Colonic mucosa (tissue), 4 donors: ENCODE measurements around the gene DAGLA. TPM values are rescaled to one million over a fixed set of nuclear protein-coding genes. Genes with fewer than 3 reads are reported as not detected.

Experiments used
- DNase-seq: peaks from one replicate; pipeline ENCODE4 v3.0.0-alpha.2; 2020
- H3K27ac ChIP-seq: fragments of 200-600 bp; one replicate; pipeline ENCODE4 v1.8.0; 2021
- H3K27me3 ChIP-seq: fragments of 200-600 bp; one replicate; pipeline ENCODE4 v1.8.0; 2021
- H3K36me3 ChIP-seq: fragments of 200-600 bp; one replicate; pipeline ENCODE4 v1.8.0; 2021
- H3K4me1 ChIP-seq: fragments of 200-600 bp; one replicate; pipeline ENCODE4 v1.8.0; 2021; ENCODE audit warnings: mild to moderate bottlenecking
- H3K4me3 ChIP-seq: fragments of 200-600 bp; one replicate; pipeline ENCODE4 v1.8.0; 2021
- H3K9ac ChIP-seq, 2 donors: one replicate each; pipeline ENCODE4 v1.7.0; 2013; ENCODE audit warnings: control low read depth in 2 of 2, low read depth in 2 of 2, low read length in 2 of 2
- H3K9me3 ChIP-seq: fragments of 200-600 bp; one replicate; pipeline ENCODE4 v1.8.0; 2021
- intact Hi-C: fragments of 100-400 bp; cut with DNase I; formaldehyde crosslinking; loops from one replicate; pipeline ENCODE4 v1.14.1; 2022
- total RNA-seq, 2 donors: library from RNA; stranded (reverse); fragmentation: NEBNext Ultra II Directional in 1 of 2; extraction: Animal tissue kit (Norgen Biotek cat#: 25700) in 1 of 2; gene quantifications; one replicate each; pipeline ENCODE4 v1.2.1, GENCODE V29; 2021
- TF ChIP-seq, protein P1 (sequence below): fragments of 200-600 bp; IDR thresholded peaks from one replicate; pipeline ENCODE4 v1.8.0; 2022; ENCODE audit warnings: antibody characterized with exemption, mild to moderate bottlenecking
- donor health status: healthy.
- donor health status: DM: no; HTN: no; CAD: no.
- donor health status: DM: no; HTN: no; CAD: no.

DAGLA gene
- total RNA-seq, 2 donors from 2014 or later = 7.5 to 12.2 TPM

GRCh38 chr11:61712846-61713245 lies 32.7 kb downstream of the DAGLA start:
- Histone ChIP-seq H3K27ac (no peak overlapping the region), H3K36me3 (no peaks in the 10 kb centered on the region), H3K9me3 (no peaks in the 10 kb centered on the region), H3K9ac (no peak overlapping the region), H3K4me1 (peaks cover 3% of the 10 kb centered on the region), H3K4me3 (no peak overlapping the region), H3K27me3 (no peaks in the 10 kb centered on the region)
- DNase-seq = no peak
- TF ChIP-seq, protein P1, sequence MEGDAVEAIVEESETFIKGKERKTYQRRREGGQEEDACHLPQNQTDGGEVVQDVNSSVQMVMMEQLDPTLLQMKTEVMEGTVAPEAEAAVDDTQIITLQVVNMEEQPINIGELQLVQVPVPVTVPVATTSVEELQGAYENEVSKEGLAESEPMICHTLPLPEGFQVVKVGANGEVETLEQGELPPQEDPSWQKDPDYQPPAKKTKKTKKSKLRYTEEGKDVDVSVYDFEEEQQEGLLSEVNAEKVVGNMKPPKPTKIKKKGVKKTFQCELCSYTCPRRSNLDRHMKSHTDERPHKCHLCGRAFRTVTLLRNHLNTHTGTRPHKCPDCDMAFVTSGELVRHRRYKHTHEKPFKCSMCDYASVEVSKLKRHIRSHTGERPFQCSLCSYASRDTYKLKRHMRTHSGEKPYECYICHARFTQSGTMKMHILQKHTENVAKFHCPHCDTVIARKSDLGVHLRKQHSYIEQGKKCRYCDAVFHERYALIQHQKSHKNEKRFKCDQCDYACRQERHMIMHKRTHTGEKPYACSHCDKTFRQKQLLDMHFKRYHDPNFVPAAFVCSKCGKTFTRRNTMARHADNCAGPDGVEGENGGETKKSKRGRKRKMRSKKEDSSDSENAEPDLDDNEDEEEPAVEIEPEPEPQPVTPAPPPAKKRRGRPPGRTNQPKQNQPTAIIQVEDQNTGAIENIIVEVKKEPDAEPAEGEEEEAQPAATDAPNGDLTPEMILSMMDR = no peak
- intact Hi-C loops = no loop called here

GRCh38 chr11:61713464-61713863 lies 33.3 kb downstream of the DAGLA start:
- H3K27ac ChIP-seq = no peak overlapping the region
- no peak for DNase-seq
- TF ChIP-seq, protein P1 = no peak
- H3K4me1 ChIP-seq = peaks cover 6% of the 10 kb centered on the region
- H3K36me3 ChIP-seq = no peaks in the 10 kb centered on the region
- no peaks in the 10 kb centered on the region for H3K27me3 ChIP-seq
- no peak overlapping the region for H3K4me3 ChIP-seq
- intact Hi-C loops = no loop called here
- H3K9ac ChIP-seq = no peak overlapping the region
- no peaks in the 10 kb centered on the region for H3K9me3 ChIP-seq

- no peak overlapping the region for H3K27ac ChIP-seq
- no peak overlapping the region for H3K4me3 ChIP-seq
- H3K4me1 ChIP-seq = peaks cover 6% of the 10 kb centered on the region
- TF ChIP-seq, protein P1 = no peak
- H3K27me3 ChIP-seq = no peaks in the 10 kb centered on the region
- H3K9me3 ChIP-seq = no peaks in the 10 kb centered on the region
- no peak for DNase-seq
- intact Hi-C loops = no loop called here
- H3K36me3 ChIP-seq = no peaks in the 10 kb centered on the region
- no peak overlapping the region for H3K9ac ChIP-seq
These were observed 33.7 kb downstream of the DAGLA start for GRCh38 chr11:61713906-61714305.

DNA sequence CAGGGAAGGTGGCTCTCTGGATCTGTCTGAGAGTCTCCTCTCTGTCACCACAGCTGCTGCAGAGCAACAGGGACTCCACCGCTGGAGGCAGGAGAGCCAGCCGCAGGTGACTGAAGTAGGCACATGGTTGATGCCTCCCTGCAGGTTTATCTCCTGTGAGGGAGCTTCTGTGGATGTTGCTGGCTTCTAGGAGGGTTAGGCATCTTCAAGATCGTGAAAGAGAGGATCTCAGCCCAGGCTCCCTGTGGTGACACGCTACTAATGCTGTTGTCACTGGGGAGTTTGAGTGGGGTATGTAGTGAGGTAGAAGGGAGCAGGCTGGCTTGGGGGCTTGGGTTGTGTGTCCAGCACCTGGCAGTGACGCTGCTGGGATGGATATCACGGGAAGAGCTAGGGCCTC lies 34.1 kb downstream of the DAGLA start:
- H3K27ac ChIP-seq = no peak overlapping the region
- TF ChIP-seq, protein P1 = no peak
- H3K9me3 ChIP-seq = no peaks in the 10 kb centered on the region
- no peaks in the 10 kb centered on the region for H3K27me3 ChIP-seq
- H3K9ac ChIP-seq = no peak overlapping the region
- no peak for DNase-seq
- H3K36me3 ChIP-seq = no peaks in the 10 kb centered on the region
- intact Hi-C loops = no loop called here
- peaks cover 6% of the 10 kb centered on the region for H3K4me1 ChIP-seq
- no peak overlapping the region for H3K4me3 ChIP-seq

DNA sequence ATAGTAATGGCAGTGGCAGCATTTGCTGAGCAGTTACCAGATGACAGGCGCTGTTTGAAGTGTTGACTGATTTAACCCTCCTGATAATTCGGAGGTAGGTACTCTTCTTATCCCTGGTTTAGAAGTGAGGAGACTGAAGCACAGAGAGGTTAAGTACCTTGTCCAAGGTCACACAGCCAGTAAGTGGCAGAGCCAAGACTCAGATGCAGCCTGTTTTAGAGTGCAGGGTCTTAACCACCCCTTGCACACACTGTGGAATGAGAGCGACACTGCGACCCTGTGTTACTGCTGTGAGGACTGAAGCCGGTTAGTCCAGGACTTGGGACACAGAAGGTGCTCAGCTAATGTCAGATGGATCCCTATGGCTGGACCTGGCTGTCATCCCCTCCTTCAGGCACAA lies 34.7 kb downstream of the DAGLA start:
- H3K4me1 ChIP-seq = peaks cover 6% of the 10 kb centered on the region
- DNase-seq = no peak
- TF ChIP-seq, protein P1 = no peak
- H3K9me3 ChIP-seq = no peaks in the 10 kb centered on the region
- no peaks in the 10 kb centered on the region for H3K27me3 ChIP-seq
- no peak overlapping the region for H3K4me3 ChIP-seq
- H3K9ac ChIP-seq = no peak overlapping the region
- H3K27ac ChIP-seq = no peak overlapping the region
- intact Hi-C loops = no loop called here
- no peaks in the 10 kb centered on the region for H3K36me3 ChIP-seq

- intact Hi-C loops = no loop called here
- no peak for DNase-seq
These were observed 35.7 kb downstream of the DAGLA start for GRCh38 chr11:61715867-61716266.

More at GRCh38 chr11:61715867-61716266, 35.7 kb downstream of the DAGLA start:
- TF ChIP-seq, protein P1 = no peak
- Histone ChIP-seq H3K27me3 (no peaks in the 10 kb centered on the region), H3K9me3 (no peaks in the 10 kb centered on the region), H3K4me1 (peaks cover 6% of the 10 kb centered on the region), H3K36me3 (no peaks in the 10 kb centered on the region), H3K4me3 (no peak overlapping the region), H3K9ac (peak overlapping the region in 1 of 2 donors; percentile 24), H3K27ac (no peak overlapping the region)
